DOHH2 (cell line): ENCODE data around the gene PARD6B.

Experiments used
- EZH2phosphoT487 ChIP-seq: fragments of 200-600 bp; sonication (generic); IDR thresholded peaks from 2 replicates; pipeline ENCODE4 v1.6.1; 2017; ENCODE audit warnings: borderline replicate concordance, mild to moderate bottlenecking, antibody characterized with exemption, low read length, moderate library complexity, mixed read lengths
- TF ChIP-seq, protein P1 (sequence below): fragments of 200-600 bp; sonication (generic); IDR thresholded peaks from one replicate; pipeline ENCODE4 v1.5.1; 2014; ENCODE audit warnings: antibody characterized with exemption, mild to moderate bottlenecking, low read depth, low read length; ENCODE audit not compliant: poor library complexity, severe bottlenecking

DNA sequence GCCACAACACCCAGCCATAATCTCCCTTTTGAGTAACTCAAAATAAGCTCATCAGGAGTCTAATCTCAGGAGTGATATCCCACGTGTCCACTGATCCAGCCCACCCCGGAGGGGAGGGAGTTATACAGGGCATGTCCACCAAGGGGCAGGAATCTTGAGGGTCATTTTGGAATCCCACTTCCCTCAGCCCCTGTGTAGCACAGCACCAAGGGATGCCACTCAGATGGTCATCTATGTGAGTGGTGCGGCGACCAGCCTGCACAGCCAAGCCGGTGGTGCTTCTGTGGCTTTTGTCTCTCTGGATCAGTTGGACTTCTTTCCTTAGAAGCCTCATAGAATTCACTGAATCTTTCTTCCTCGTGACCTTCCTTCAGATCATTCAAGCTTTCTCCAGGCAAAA lies 52.5 kb downstream of the PARD6B start:
- TF ChIP-seq, protein P1, sequence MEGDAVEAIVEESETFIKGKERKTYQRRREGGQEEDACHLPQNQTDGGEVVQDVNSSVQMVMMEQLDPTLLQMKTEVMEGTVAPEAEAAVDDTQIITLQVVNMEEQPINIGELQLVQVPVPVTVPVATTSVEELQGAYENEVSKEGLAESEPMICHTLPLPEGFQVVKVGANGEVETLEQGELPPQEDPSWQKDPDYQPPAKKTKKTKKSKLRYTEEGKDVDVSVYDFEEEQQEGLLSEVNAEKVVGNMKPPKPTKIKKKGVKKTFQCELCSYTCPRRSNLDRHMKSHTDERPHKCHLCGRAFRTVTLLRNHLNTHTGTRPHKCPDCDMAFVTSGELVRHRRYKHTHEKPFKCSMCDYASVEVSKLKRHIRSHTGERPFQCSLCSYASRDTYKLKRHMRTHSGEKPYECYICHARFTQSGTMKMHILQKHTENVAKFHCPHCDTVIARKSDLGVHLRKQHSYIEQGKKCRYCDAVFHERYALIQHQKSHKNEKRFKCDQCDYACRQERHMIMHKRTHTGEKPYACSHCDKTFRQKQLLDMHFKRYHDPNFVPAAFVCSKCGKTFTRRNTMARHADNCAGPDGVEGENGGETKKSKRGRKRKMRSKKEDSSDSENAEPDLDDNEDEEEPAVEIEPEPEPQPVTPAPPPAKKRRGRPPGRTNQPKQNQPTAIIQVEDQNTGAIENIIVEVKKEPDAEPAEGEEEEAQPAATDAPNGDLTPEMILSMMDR = no peak
- TF ChIP-seq EZH2phosphoT487 = no peak
